Measurements from ENCODE around the gene RAPGEF1.
"Not testable (repeated sequence)": the region's sequence is repeated elsewhere in the genome, so short reads cannot be mapped to it uniquely, and the experiment has no call there.

The RAPGEF1 gene

GRCh38 chr9:131578731-131579504 is 161.0 kb downstream of the RAPGEF1 start:
- no peak for DNase-seq

GRCh38 chr9:131578021-131578420 is 161.9 kb downstream of the RAPGEF1 start:
- no peak for DNase-seq

GRCh38 chr9:131577005-131578000 is 162.6 kb downstream of the RAPGEF1 start:
- peak; percentile 31 for DNase-seq

GRCh38 chr9:131575946-131576853 is 163.7 kb downstream of the RAPGEF1 start:
- DNase-seq, result peak; percentile 15

- no peak for DNase-seq
Measured at GRCh38 chr9:131574730-131575640, 164.9 kb downstream of the RAPGEF1 start.

GRCh38 chr9:131567910-131568309 is 172.0 kb downstream of the RAPGEF1 start:
- no peak for DNase-seq

GRCh38 chr9:131566158-131566557 is 173.7 kb downstream of the RAPGEF1 start:
- no peak for DNase-seq

- no peak for DNase-seq
Measured at GRCh38 chr9:131565369-131565768, 174.5 kb downstream of the RAPGEF1 start.

- DNase-seq, result no peak
Measured at GRCh38 chr9:131562032-131562959, 177.6 kb downstream of the RAPGEF1 start.

- DNase-seq, result no peak
Measured at GRCh38 chr9:131559421-131560000, 180.4 kb downstream of the RAPGEF1 start.

GRCh38 chr9:131557855-131558548 is 181.9 kb downstream of the RAPGEF1 start:
- DNase-seq, result no peak

- DNase-seq, result no peak
Measured at GRCh38 chr9:131555841-131556673, 183.8 kb downstream of the RAPGEF1 start.

- DNase-seq, result no peak
Measured at GRCh38 chr9:131554843-131555351, 185.0 kb downstream of the RAPGEF1 start.

- DNase-seq, result no peak
Measured at GRCh38 chr9:131554087-131554842, 185.6 kb downstream of the RAPGEF1 start.

- DNase-seq, result no peak
Measured at GRCh38 chr9:131552030-131552429, 187.8 kb downstream of the RAPGEF1 start.

- not testable (repeated sequence) for DNase-seq
Measured at GRCh38 chr9:131550465-131550864, 189.4 kb downstream of the RAPGEF1 start.

GRCh38 chr9:131549186-131549585 is 190.7 kb downstream of the RAPGEF1 start:
- DNase-seq, result not testable (repeated sequence)
